ENCODE results near the gene TNNI3K.

Gene TNNI3K

GRCh38 chr1:74437035-74437434 lies 201.8 kb downstream of the TNNI3K start:
- in situ Hi-C loops (cut with HindIII; ENCODE audit: low pct_ligation_motif_present, low sequenced_read_pairs) = no loop called here
- H3K4me3 ChIP-seq (ENCODE audit: low read depth, low read length) = no peak overlapping the region
- no peaks in the 10 kb centered on the region for H3K27me3 ChIP-seq (replicated peaks)

GRCh38 chr1:74452035-74452434 lies 216.8 kb downstream of the TNNI3K start:
- DNase-seq = no peak
- no peak overlapping the region for H3K4me3 ChIP-seq (ENCODE audit: low read depth, low read length)

More at GRCh38 chr1:74437035-74437434, 201.8 kb downstream of the TNNI3K start:
- TF ChIP-seq CTCF (IDR thresholded peaks at IDR 0.05; ENCODE audit: low read depth, low read length, missing control alignments) = no peak
- no peak for DNase-seq
- Histone ChIP-seq H3K36me3 (replicated peaks) (no peaks in the 10 kb centered on the region), H3K27ac (no peak overlapping the region)

GRCh38 chr1:74453277-74453676 lies 218.1 kb downstream of the TNNI3K start:
- no peaks in the 10 kb centered on the region for H3K27me3 ChIP-seq (replicated peaks)
- in situ Hi-C loops (cut with HindIII; ENCODE audit: low pct_ligation_motif_present, low sequenced_read_pairs) = no loop called here
- no peak for DNase-seq
- no peaks in the 10 kb centered on the region for H3K36me3 ChIP-seq (replicated peaks)
- no peak for TF ChIP-seq CTCF (IDR thresholded peaks at IDR 0.05; ENCODE audit: low read depth, low read length, missing control alignments)
- no peak overlapping the region for H3K4me3 ChIP-seq (ENCODE audit: low read depth, low read length)
- no peak overlapping the region for H3K27ac ChIP-seq

More at GRCh38 chr1:74452035-74452434, 216.8 kb downstream of the TNNI3K start:
- H3K27me3 ChIP-seq (replicated peaks) = no peaks in the 10 kb centered on the region
- H3K27ac ChIP-seq = no peak overlapping the region
- no peak for TF ChIP-seq CTCF (IDR thresholded peaks at IDR 0.05; ENCODE audit: low read depth, low read length, missing control alignments)
- no peaks in the 10 kb centered on the region for H3K36me3 ChIP-seq (replicated peaks)
- in situ Hi-C loops (cut with HindIII; ENCODE audit: low pct_ligation_motif_present, low sequenced_read_pairs) = no loop called here

GRCh38 chr1:74455390-74455789 lies 220.2 kb downstream of the TNNI3K start:
- in situ Hi-C loops (cut with HindIII; ENCODE audit: low pct_ligation_motif_present, low sequenced_read_pairs) = no loop called here
- no peak overlapping the region for H3K4me3 ChIP-seq (ENCODE audit: low read depth, low read length)
- no peak for DNase-seq
- no peaks in the 10 kb centered on the region for H3K36me3 ChIP-seq (replicated peaks)
- H3K27me3 ChIP-seq (replicated peaks) = no peaks in the 10 kb centered on the region
- TF ChIP-seq CTCF (IDR thresholded peaks at IDR 0.05; ENCODE audit: low read depth, low read length, missing control alignments) = no peak
- H3K27ac ChIP-seq = no peak overlapping the region

GRCh38 chr1:74457253-74457652 lies 222.1 kb downstream of the TNNI3K start:
- Histone ChIP-seq H3K4me3 (ENCODE audit: low read depth, low read length) (no peak overlapping the region), H3K36me3 (replicated peaks) (no peaks in the 10 kb centered on the region), H3K27me3 (replicated peaks) (no peaks in the 10 kb centered on the region), H3K27ac (no peak overlapping the region)
- in situ Hi-C loops (cut with HindIII; ENCODE audit: low pct_ligation_motif_present, low sequenced_read_pairs) = no loop called here
- no peak for DNase-seq
- no peak for TF ChIP-seq CTCF (IDR thresholded peaks at IDR 0.05; ENCODE audit: low read depth, low read length, missing control alignments)

GRCh38 chr1:74463333-74463988 lies 228.3 kb downstream of the TNNI3K start:
- no peak for DNase-seq
- in situ Hi-C loops (cut with HindIII; ENCODE audit: low pct_ligation_motif_present, low sequenced_read_pairs) = no loop called here
- Histone ChIP-seq H3K27me3 (replicated peaks) (no peaks in the 10 kb centered on the region), H3K4me3 (ENCODE audit: low read depth, low read length) (no peak overlapping the region), H3K36me3 (replicated peaks) (no peaks in the 10 kb centered on the region), H3K27ac (no peak overlapping the region)
- no peak for TF ChIP-seq CTCF (IDR thresholded peaks at IDR 0.05; ENCODE audit: low read depth, low read length, missing control alignments)

Data from brain microvascular endothelial cell (primary cell).